Right renal pelvis (tissue), 4 donors: ENCODE measurements around the gene MYL12A. TPM values are rescaled to one million over a fixed set of nuclear protein-coding genes. Genes with fewer than 3 reads are reported as not detected.
"Not testable (repeated sequence)": the region's sequence is repeated elsewhere in the genome, so short reads cannot be mapped to it uniquely, and the experiment has no call there.

Source experiments
- DNase-seq, 4 donors: peaks; one replicate each; pipeline ENCODE4 v3.0.0-alpha.2; 2013; ENCODE audit warnings: low read depth in 4 of 4, low spot score in 3 of 4, missing footprints in 1 of 4
- polyA plus RNA-seq, 4 donors: library from polyadenylated mRNA; unstranded; fragments of 120-200 nt; gene quantifications; one replicate each; pipeline ENCODE4 v1.2.1, GENCODE V29; 2013; ENCODE audit not compliant: insufficient read length in 4 of 4

The MYL12A gene
- polyA plus RNA-seq, result 100 to 1,000 TPM; 406 to 451 (median 431) TPM

DNA sequence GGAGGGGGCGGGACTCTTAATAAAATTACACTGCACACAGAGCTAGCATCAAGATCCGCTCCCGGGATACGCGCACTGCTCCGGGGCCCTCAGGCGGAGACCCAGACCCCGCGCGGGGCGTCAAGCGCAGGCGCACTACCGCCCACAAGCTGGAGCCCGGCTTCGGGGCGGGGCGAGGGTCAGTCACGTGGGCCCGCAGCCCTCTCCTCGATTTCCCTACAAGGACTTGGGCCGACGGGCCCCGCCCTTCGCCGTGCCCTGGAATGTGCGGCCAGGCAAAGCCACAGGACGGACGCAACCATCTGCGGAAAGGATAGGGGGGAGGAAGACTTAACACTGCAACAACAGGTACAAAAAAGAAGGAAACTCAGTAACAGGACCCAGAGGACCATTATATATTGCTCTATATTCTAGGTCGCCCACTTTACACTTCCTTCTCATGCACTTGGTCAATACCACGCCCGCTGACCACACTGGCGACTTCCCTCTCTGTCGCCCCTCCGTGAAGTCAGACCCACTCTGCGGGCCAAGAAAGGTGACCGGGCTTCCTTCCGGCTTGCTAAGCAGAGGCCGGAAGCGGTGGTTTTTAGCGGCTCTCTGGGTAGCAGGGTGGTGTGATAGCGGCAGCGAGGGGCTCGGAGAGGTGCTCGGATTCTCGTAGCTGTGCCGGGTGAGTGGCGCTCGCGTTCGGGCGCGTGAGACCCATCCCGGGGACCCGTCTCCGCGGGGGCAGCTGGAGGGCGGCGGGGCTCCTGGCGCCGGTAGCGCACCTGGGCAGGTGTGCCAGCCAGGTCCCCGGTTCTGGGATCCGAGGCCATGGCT lies at the start of gene MYL12A:
MYL12A (plus strand) TSS at position 562 of the 822 bp plus-strand sequence. CDS start 5,447 bp downstream, outside the sequence.
- peak; percentile 94 to 97 (median 96) for DNase-seq

GRCh38 chr18:3198260-3198860 lies 49.2 kb upstream of the MYL12A start:
- DNase-seq, result not testable (repeated sequence)

- DNase-seq, result no peak
These were observed 47.5 kb upstream of the MYL12A start for GRCh38 chr18:3199942-3200645.

DNA sequence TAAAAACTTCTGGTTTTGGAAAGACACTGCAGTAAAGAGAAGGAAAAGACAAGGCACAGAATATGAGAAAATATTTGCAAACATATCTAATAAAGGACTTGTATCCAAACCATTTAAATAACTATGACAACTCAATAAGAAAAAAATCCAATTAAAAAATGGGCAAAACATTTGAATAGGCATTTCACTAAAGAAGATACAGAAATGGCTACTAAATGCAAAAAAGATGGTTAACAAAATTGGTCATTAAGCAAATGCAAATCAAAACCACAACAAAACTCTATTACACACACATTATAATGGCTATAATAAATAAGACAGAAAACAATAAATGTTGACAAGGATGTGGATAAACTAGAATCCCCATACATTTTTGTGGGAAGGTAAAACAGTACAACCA lies 42.4 kb upstream of the MYL12A start:
- no peak for DNase-seq

DNA sequence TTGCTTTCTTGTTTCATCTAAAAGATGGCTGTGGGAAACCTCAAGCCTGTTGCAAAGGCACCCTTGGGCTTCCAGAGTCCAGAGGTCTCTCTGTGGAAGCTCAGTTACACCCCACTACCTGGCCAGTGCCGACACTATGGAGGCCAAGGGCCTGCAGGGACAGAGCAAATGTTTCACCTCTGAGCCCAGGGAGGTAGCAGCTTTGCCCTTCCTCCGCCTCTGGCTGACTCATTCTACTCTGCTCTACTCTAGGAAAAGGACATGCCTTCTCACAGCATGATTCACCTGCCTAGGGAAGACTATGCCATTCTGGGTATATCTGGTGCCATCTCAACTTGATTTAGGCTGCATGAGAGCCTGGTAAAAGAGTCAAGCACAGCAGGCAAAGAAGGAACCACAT lies 40.0 kb upstream of the MYL12A start:
- DNase-seq, result no peak

DNA sequence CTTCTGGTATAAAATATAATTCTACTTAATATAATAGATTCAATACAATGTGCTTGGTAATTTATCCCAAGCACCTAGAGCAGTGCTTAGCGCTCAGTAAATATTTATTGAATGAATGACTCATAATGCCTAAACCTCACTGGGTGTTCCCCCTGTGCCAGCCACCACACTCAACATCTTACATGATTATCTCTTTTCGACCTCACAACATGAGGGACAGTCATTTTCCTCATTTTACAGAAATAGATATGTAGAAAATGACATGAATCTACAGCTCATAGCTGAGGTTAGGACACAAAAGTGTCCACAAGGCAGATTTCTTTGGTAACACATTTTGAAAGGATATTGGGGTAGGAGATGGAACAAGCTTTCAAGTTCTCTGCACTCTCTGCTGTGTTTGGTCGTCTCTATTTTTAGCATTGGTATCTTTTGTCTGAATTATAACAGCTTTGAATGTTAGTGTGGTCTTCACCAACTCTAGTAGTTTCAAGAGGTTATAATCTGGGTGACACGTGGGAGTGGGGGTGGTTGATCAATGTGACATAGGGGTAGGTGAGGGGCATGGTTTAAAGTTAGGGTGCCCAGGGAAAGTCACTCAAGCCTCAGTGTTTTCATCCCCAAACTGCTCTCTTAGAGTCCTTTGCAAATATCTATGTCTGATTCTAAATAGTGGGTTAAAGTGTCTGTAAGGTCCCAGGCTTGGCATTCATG lies 37.6 kb upstream of the MYL12A start:
- no peak for DNase-seq

- DNase-seq, result no peak
These were observed 36.2 kb upstream of the MYL12A start for GRCh38 chr18:3211236-3211992.

GRCh38 chr18:3212657-3213056 lies 34.9 kb upstream of the MYL12A start:
- DNase-seq, result no peak

- DNase-seq, result no peak
These were observed 34.1 kb upstream of the MYL12A start for GRCh38 chr18:3213300-3214059.

- no peak for DNase-seq
These were observed 32.6 kb upstream of the MYL12A start for GRCh38 chr18:3214855-3215637.

GRCh38 chr18:3216987-3217386 lies 30.6 kb upstream of the MYL12A start:
- DNase-seq, result no peak

- no peak for DNase-seq
These were observed 29.5 kb upstream of the MYL12A start for GRCh38 chr18:3217948-3218647.

DNA sequence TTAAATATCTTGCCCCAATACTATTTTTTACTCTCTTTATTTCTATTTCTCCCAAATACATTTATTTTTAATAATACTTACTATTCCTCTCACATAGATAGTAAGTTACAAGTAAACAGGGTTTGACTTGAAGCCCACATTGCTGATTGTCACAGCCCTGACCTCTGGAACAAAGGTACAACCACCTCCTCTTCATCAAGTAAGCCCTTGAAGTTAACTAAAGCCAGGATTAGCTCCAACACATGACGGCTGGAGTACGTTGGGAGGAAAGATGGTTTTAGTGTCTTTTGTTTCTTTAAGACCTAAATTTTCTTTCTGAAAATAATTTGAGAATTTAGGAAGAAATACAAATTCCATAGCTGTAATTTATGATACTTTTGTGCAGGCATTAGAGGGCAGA lies 28.8 kb upstream of the MYL12A start:
- DNase-seq, result no peak

DNA sequence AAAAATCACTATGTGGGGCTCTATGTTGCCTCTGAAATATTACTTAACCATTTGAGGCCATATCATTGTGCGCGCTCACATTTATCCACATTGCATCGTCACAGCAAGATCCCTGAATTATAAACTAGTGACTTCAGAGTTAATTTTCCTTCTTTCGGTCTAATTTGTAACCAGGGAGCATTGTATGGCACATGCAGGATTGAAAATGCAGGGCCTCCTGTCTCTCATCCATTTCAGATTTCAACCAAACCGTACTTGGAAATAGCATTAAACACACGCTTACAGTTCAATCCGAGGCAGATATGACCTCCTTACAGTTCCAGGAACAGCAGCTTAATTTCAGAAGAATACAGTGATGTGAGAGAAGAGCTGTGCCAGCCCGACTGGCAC lies 28.4 kb upstream of the MYL12A start:
- DNase-seq, result no peak

GRCh38 chr18:3219631-3220335 lies 27.8 kb upstream of the MYL12A start, which contains the start of gene MYOM1:
Gene MYOM1 (minus strand): TSS chr18:3219968. CDS start chr18:3215223, 4,745 bp downstream.
- DNase-seq, result no peak

GRCh38 chr18:3220868-3221267 lies 26.7 kb upstream of the MYL12A start:
- DNase-seq, result not testable (repeated sequence)

- DNase-seq, result no peak
These were observed 26.1 kb upstream of the MYL12A start for GRCh38 chr18:3221496-3221895.
